HL-60/S4 (cell line): ENCODE results near the gene KIF14.
"Not testable (repeated sequence)": the region's sequence is repeated elsewhere in the genome, so short reads cannot be mapped to it uniquely, and the experiment has no call there.

Experiments
- in situ Hi-C: fragments of 300-500 bp; cut with MboI; formaldehyde crosslinking; loops from 2 replicates; pipeline ENCODE4 v1.14.3; 2022; ENCODE audit warnings: low sequenced_read_pairs

The KIF14 gene

GRCh38 chr1:200550367-200550766 is 70.2 kb downstream of the KIF14 start:
- in situ Hi-C loops: no loop called here

DNA sequence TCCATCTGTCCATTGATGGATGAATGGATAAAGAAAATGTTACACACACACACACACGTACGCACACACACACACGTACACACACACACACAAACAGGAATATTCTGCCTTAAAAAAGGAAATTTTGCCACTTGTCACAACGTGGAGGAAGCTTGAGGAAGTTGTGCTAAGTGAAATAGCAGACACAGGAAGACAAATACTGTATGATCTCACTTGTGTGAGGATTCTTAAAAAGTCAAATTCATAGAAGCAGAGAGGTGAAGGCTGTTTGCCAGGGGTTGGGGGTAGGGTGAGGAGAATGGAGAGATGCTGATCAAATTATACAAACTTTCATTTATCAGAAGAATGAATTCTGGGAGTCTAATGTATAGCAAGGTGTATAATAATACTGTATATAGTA is 73.2 kb downstream of the KIF14 start:
- in situ Hi-C loops: no loop called here

DNA sequence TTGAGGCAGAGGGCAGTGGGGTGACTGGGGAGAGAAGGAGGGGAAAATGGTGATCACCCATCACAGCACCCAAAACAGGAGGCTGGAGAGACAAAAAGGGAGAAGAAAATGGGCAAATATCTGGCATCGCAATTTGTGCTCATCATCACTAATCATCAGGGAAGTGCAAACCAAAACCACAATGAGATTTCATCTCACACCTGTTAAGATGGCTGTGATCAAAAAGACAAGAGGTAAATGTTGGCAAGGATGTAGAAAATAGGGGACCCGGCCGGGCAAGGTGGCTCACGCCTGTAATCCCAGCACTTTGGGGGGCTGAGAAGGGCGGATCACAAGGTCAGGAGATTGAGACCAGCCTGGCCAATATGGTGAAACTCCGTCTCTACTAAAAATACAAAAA is 74.0 kb downstream of the KIF14 start:
- in situ Hi-C loops: no loop called here

DNA sequence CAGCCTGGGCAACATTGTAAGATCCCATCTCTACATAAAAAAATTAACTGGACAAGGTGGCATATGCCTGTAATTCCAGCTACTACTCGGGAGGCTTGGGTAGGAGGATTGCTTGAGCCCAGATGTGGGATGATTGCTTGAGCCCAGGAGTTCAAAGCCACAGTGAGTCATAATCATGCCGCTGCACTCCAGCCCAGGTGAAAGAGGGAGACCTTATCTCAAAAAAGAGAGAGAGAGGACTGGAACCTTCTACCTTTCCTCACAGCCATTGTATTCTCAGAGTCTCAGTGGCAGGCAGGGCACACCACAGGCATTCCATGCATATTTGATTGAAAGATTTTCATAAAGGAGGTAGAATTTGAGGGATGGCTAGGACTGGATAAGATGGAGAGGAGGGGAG is 78.4 kb downstream of the KIF14 start:
- in situ Hi-C loops: no loop called here

DNA sequence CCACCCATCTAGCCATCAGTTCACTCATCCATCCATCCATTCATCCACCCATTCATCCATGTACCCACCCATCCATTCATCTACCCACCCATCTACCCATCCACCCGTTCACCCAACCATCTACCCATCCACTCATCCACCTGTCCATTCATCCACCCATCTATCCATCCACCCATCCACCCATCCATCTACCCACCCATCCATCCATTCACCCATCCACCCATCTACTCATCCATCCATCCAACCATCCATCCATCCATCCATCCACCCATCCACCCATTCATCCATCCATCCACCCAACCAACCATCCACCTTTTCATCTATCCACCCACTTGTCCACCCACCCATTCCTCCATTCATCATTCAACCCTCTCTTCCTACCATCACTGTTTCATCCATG is 80.3 kb downstream of the KIF14 start:
- in situ Hi-C loops: no loop called here

GRCh38 chr1:200538179-200538578 is 82.4 kb downstream of the KIF14 start:
- in situ Hi-C loops: no loop called here

GRCh38 chr1:200535605-200536004 is 84.9 kb downstream of the KIF14 start:
- in situ Hi-C loops: no loop called here

DNA sequence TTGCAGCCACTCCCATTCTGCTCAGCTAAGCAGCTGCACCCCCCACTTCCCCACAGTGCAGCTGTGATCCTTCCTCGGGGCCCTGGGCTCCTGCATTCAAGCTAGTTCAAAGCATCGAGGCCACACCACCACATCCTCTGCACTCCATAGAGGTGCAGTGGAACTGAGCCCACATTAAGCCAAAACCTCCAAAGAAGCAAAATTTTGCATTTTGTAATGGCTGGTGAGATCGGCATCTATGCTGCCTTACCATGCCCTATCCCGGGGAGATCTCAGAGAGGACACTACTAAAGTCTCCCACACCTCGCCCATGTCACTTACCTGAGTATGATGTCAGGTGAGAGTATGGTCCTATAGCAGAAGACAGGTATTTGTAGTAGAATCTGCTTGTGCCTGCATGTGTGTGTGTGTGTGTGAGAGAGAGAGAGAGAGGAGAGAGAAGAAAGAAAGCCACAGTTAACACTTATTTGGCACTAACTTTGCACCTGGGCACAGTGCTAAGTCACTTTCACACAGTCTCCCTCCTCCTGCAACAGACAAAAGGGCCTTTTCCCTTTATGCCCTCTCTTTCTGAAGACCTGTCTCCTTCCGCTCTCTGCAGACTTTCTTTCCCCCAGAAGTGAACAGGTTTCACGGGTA is 89.8 kb downstream of the KIF14 start:
- in situ Hi-C loops: no loop called here

DNA sequence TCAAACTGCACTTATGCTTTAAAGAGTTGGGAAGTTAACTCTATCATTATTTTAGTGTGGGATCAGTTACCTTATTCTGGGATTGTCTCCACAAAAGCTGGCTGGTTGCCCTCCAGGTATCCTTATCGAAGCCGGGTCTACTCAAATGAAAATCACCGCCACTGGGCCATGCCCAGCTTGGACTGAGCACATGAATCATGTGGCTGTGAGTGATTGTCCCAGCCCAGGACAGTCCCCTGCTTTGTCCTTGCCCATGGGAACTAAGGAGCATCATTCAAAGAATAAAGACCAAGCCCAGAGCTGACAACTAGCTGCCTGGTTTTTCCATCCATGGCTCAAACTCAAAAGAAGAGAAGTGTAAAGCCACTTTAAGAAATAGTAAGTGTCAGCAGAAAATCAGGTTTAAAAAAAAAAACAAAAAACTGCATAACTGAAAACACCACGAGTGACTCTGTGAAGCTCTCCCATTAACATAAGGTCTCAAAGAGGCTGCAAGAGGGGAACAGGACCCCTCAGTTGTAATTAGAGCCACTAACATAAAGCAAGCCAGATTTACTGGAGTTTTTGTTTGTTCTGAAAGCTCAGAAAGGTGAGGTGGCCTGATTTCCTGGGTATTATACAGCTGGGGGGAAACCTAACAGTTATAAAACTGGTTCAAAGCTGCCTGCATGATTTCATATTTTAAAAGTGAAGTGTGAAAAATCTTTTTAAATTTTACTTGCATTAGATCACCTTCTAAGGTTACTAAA is 91.5 kb downstream of the KIF14 start:
- in situ Hi-C loops: no loop called here

- in situ Hi-C loops: no loop called here
Observed at GRCh38 chr1:200527670-200528069, 92.9 kb downstream of the KIF14 start.

DNA sequence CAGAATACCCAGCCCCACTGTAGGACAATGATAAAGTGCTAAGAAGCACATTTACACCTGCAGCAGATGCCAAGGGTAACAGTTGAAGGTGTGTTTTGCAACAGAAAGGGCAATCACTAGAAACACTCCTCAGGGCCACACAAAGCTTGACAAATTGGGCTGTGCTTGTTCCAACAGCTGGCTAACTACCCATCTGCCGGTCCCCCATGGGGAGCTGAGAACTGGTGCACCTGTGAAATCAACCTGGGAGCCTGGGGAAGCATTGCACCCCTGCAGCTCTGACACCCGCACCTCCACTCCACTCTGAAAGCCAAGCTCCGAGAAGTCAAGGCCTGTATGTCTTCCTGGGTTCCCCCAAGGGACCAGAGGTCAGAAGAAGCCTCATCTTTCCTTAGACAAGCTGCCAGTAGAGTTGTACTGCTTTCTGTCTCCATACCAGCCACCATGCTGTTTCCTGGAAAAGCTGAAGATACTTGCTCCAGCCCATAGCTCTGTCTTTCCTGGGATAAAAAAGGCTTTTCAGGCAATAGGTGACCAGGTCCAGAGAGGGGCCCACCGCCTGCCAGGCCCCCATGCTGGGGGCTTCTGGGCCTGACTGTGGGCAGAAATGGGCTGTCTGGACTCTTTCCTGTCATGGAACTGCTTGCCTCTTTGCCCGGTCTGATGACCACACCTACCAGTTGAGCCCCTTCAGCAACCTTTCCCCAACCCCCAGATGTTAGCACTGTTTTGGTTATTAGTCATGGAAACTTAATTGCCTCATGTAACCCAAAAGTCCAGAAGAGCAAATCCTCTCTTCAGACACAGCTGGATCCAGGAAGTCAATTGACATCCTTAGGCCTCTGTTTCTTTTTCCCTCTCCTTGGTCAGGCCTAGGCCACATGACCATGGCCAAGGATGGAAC is 93.6 kb downstream of the KIF14 start:
- in situ Hi-C loops: no loop called here

DNA sequence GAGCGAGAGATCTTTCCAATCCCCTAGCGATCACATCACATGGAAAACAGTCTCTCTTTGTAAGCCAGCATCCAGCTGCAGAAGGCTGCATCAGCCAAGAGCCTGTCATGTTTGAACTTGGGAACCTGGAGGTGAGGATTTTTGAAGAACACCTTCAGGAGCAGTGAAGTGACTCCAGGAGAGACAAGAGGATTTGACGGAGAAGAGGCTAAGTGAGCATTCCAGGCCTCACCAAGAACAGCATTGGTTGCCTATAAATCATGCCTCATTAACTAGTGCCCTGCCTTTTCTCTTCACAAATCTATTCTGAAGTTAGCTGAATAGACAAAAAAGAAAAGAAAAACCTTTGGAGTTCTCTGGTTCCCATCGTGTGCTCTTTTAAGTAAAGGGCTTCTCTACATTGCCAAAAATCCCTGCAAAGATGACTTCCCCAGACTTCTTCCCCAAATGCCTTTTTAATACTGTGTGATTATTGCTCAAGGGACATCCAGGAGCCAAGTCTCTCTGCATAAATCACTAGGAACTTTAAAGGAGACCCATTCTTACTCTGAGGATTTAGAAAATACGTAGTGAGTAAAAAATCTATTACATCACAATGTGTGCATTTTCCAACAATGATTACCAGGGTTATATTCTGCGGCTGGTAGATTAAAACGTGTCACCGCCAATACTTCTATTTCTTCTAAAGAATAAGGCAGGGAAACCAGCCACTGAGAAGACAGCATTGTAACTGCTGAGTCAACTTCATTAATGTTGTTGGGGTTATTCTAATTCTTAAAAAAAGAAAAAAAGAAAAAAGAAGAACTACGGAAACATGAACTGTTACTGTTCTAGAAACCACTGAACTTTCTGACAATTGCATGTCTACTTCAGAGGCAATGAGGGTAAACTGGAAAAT is 95.2 kb downstream of the KIF14 start:
- in situ Hi-C loops: no loop called here

DNA sequence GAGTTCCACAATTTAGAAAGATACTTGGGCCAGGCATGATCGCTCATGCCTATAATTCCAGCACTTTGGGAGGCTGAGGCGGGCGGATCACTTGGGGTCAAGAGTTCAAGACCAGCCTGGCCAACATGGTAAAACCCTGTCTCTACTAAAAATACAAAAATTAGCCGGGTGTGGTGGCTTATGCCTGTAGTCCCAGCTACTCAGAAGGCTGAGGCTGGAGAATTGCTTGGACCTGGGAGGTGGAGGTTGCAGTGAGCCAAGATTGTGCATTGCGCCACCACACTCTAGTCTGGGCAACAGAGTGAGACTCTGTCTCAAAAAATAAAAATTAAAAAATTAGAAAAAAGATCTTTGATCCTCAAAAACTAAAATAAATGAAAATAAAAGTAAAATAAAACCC is 96.0 kb downstream of the KIF14 start:
- in situ Hi-C loops: not testable (repeated sequence)

- in situ Hi-C loops: no loop called here
Observed at GRCh38 chr1:200524092-200524491, 96.5 kb downstream of the KIF14 start.

- in situ Hi-C loops: no loop called here
Observed at GRCh38 chr1:200520735-200521134, 99.8 kb downstream of the KIF14 start.

DNA sequence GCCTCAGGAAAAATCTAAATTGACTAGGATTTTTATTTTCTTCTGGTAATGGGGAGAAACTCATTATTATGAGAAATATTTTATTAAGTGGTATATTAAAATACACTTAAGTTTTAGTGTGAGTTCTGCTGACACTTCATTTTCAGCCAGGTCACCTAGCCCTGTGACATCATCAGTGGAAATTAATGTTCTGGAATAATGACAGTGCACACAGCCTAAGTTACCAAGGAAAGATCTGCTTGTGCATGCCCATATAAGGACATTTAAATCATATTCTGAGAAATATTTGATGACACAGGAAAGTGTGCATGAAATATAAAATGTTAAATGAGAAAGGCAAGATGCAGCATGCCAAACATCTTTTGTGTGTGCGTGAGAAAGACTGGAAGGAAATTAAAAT is 102.0 kb downstream of the KIF14 start:
- in situ Hi-C loops: no loop called here

GRCh38 chr1:200512191-200512590 is 108.4 kb downstream of the KIF14 start:
- in situ Hi-C loops: no loop called here

DNA sequence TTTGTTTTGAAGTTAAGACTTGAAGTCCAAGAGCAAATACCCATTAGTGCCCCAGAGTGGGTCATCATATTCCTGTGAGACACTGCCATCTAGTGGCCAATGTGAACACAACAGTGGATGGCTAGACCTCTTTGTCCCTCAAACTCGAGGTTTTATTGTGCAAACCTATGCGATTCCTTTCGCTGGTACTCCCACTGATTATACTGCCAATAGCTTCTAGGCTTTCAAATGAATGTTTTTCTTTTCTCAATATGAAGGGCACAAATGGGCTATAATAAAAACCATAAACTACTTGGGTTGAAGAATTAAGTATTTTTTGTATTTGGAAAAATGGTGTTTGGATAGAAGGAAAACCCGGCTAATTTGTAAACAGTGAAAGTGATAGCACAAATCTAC is 110.3 kb downstream of the KIF14 start:
- in situ Hi-C loops: no loop called here

DNA sequence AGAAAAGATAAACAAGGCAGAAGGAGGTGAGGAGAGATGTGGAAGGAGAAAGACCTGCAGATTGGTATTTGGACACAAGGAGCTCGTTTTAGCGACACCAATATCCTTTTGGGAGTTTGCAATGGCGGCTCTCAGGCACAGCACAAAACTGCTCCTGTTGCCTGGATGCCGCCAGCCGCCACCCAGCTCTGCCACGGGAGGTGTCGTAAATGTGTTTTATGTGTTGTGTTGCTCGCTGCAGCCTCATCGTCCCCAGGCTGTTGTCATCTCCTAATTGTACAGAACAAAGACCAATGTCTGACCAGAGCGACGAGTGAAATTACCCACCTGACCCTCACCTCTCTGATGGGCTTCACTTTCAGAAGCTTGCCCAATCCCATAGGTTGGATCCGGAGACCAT is 114.1 kb downstream of the KIF14 start:
- in situ Hi-C loops: no loop called here

- in situ Hi-C loops: no loop called here
Observed at GRCh38 chr1:200505257-200505656, 115.3 kb downstream of the KIF14 start.
